IPS-18c (cell line): ENCODE data around the gene CRTC3.

Experiments
- H3K4me3 ChIP-seq: 2 replicates; pipeline ENCODE4 v1.7.0; 2013; ENCODE audit warnings: low read depth, mild to moderate bottlenecking, low read length, moderate library complexity; ENCODE audit not compliant: insufficient read depth
- H3K9me3 ChIP-seq: one replicate; pipeline ENCODE4 v1.6.1; 2013; ENCODE audit warnings: mild to moderate bottlenecking, low read length, moderate library complexity; ENCODE audit not compliant: control insufficient read depth, insufficient read depth

Gene CRTC3

GRCh38 chr15:90552929-90553211 is 23.1 kb downstream of the CRTC3 start:
- Histone ChIP-seq H3K9me3 (no peaks in the 10 kb centered on the region), H3K4me3 (no peak overlapping the region)

- Histone ChIP-seq H3K4me3 (no peak overlapping the region), H3K9me3 (no peaks in the 10 kb centered on the region)
Observed at GRCh38 chr15:90553248-90553745, 23.6 kb downstream of the CRTC3 start.

- no peaks in the 10 kb centered on the region for H3K9me3 ChIP-seq
- no peak overlapping the region for H3K4me3 ChIP-seq
Observed at GRCh38 chr15:90557186-90558084, 27.7 kb downstream of the CRTC3 start.

GRCh38 chr15:90558171-90558573 is 28.4 kb downstream of the CRTC3 start:
- H3K4me3 ChIP-seq: no peak overlapping the region
- H3K9me3 ChIP-seq: no peaks in the 10 kb centered on the region

GRCh38 chr15:90559119-90559518 is 29.4 kb downstream of the CRTC3 start:
- Histone ChIP-seq H3K9me3 (no peaks in the 10 kb centered on the region), H3K4me3 (no peak overlapping the region)

GRCh38 chr15:90560229-90560776 is 30.6 kb downstream of the CRTC3 start:
- Histone ChIP-seq H3K4me3 (no peak overlapping the region), H3K9me3 (no peaks in the 10 kb centered on the region)

- Histone ChIP-seq H3K4me3 (no peak overlapping the region), H3K9me3 (no peaks in the 10 kb centered on the region)
Observed at GRCh38 chr15:90561344-90562244, 31.9 kb downstream of the CRTC3 start.

- Histone ChIP-seq H3K4me3 (no peak overlapping the region), H3K9me3 (no peaks in the 10 kb centered on the region)
Observed at GRCh38 chr15:90562669-90563068, 32.9 kb downstream of the CRTC3 start.

GRCh38 chr15:90563463-90563862 is 33.7 kb downstream of the CRTC3 start:
- Histone ChIP-seq H3K9me3 (no peaks in the 10 kb centered on the region), H3K4me3 (no peak overlapping the region)

- Histone ChIP-seq H3K9me3 (no peaks in the 10 kb centered on the region), H3K4me3 (no peak overlapping the region)
Observed at GRCh38 chr15:90564051-90564450, 34.3 kb downstream of the CRTC3 start.

- no peak overlapping the region for H3K4me3 ChIP-seq
- no peaks in the 10 kb centered on the region for H3K9me3 ChIP-seq
Observed at GRCh38 chr15:90564590-90564989, 34.9 kb downstream of the CRTC3 start.

GRCh38 chr15:90565866-90566265 is 36.1 kb downstream of the CRTC3 start:
- Histone ChIP-seq H3K9me3 (no peaks in the 10 kb centered on the region), H3K4me3 (no peak overlapping the region)

GRCh38 chr15:90570643-90571042 is 40.9 kb downstream of the CRTC3 start:
- Histone ChIP-seq H3K9me3 (no peaks in the 10 kb centered on the region), H3K4me3 (no peak overlapping the region)

- Histone ChIP-seq H3K4me3 (no peak overlapping the region), H3K9me3 (no peaks in the 10 kb centered on the region)
Observed at GRCh38 chr15:90571063-90571541, 41.4 kb downstream of the CRTC3 start.

- Histone ChIP-seq H3K4me3 (no peak overlapping the region), H3K9me3 (no peaks in the 10 kb centered on the region)
Observed at GRCh38 chr15:90572893-90573292, 43.2 kb downstream of the CRTC3 start.

- no peaks in the 10 kb centered on the region for H3K9me3 ChIP-seq
- H3K4me3 ChIP-seq: no peak overlapping the region
Observed at GRCh38 chr15:90576711-90577389, 47.1 kb downstream of the CRTC3 start.

GRCh38 chr15:90579213-90579612 is 49.5 kb downstream of the CRTC3 start:
- Histone ChIP-seq H3K9me3 (no peaks in the 10 kb centered on the region), H3K4me3 (no peak overlapping the region)
